Dendritic cell treated with granulocyte-macrophage colony-stimulating factor and Interleukin-4, amounts not matched to agents 40 ng/mL and 50 ng/mL, for 4 days (primary cell): Measurements from ENCODE around the gene DGCR2.

ENCODE experiments used
- H3K27ac Mint-ChIP-seq: one replicate; pipeline ENCODE4 v1.8.0; 2022; ENCODE audit warnings: mild to moderate bottlenecking, mixed read lengths
- H3K27me3 Mint-ChIP-seq: one replicate; pipeline ENCODE4 v1.8.0; 2022; ENCODE audit warnings: mild to moderate bottlenecking, mixed read lengths
- H3K36me3 Mint-ChIP-seq: one replicate; pipeline ENCODE4 v1.8.0; 2022; ENCODE audit warnings: low read depth, mixed read lengths
- H3K4me1 Mint-ChIP-seq: one replicate; pipeline ENCODE4 v1.8.0; 2022; ENCODE audit warnings: low read depth, mixed read lengths
- H3K4me3 Mint-ChIP-seq: one replicate; pipeline ENCODE4 v1.8.0; 2022; ENCODE audit warnings: mild to moderate bottlenecking, moderate library complexity, mixed read lengths
- H3K9me3 Mint-ChIP-seq: one replicate; pipeline ENCODE4 v1.8.0; 2022; ENCODE audit warnings: mixed read lengths
- intact Hi-C: fragments of 100-400 bp; cut with micrococcal nuclease; formaldehyde crosslinking; loops from one replicate; pipeline ENCODE4 v1.15.0; 2022

The DGCR2 gene

DNA sequence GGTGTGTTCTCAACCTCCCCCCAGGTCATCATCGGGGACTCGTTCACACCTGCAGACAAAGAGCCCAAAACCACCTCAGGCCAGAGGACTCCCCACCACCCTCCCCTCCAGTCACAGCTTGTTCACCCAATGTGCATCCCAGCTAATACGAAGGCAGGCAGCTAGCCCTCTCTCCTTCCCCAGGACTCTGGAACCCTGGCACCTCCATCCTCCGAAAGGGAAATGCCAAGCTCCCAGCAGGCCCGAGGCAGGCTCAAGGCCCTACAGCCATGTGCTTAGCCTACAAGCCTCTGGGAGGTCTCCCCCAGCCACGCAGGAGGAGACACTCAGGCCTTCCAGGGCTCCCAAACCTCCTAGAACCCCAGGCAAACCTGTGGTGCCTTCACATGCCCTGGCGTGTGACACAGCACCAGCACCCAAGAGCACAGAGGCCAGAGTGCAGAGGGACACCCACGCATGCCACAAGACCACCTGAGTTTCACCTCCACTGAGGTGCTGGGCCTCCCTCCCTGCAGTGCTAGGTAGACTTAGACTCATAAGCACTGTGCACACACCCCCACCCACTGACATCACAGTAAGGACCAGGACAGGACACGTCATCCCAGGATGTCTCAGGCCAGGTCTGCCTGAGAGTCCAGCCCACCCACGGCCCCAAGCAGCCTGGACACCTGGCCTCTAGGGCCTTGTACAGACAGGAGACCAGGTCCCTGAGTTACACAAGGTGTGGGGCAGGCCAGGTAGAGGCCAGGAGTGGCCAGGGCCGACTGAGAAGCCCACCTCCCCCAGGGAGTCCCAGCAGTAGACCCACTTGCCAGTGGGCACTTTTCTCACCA is 15.4 kb upstream of the DGCR2 start:
- H3K27me3 Mint-ChIP-seq = no peaks in the 10 kb centered on the region
- no peak overlapping the region for H3K27ac Mint-ChIP-seq
- no peak overlapping the region for H3K4me3 Mint-ChIP-seq
- intact Hi-C loops = no loop called here
- H3K9me3 Mint-ChIP-seq = no peaks in the 10 kb centered on the region
- H3K36me3 Mint-ChIP-seq = peaks cover 98% of the 10 kb centered on the region
- H3K4me1 Mint-ChIP-seq = peaks cover 5% of the 10 kb centered on the region

DNA sequence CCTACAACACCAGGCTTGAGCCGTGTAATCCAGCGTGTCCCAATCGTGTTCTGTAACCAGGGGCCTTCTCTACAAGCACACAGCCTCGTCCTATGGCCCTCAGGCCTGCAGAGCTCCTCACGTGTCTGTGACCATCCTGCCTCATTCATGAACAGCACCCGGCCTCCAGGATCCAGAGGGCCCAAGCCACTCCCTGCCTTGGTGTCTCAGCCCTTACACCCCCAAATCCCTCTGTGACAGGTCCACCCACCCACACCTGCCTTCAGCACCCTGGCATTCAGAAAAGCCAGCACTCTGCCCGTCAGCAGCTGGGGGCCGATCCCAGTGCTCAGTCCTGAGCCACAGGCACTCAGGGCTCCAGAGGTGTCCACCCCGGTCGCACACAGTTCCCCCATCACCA is 14.7 kb upstream of the DGCR2 start:
- no peak overlapping the region for H3K4me3 Mint-ChIP-seq
- peaks cover 5% of the 10 kb centered on the region for H3K4me1 Mint-ChIP-seq
- intact Hi-C loops = no loop called here
- H3K36me3 Mint-ChIP-seq = peaks cover 98% of the 10 kb centered on the region
- H3K27me3 Mint-ChIP-seq = no peaks in the 10 kb centered on the region
- no peaks in the 10 kb centered on the region for H3K9me3 Mint-ChIP-seq
- H3K27ac Mint-ChIP-seq = no peak overlapping the region

DNA sequence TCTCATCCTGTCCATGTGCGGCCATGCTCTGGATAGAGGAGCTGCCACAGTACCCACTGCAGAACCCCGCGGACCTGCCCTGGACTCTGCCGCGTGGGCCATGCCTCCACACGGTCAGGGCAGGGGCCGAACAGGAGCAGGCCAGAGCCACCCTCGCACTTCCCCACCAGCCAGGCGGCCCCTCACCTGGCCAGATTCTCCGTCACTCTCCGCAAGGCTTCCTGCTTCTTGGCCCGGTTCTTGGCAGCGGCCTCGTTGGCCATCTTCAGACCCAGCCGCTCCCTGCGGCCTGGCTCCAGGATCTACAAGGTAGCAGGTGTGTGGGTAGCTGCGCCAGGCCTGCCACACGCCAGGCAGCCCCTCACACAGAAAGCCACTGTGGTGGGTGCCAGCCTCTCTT is 12.7 kb upstream of the DGCR2 start:
- Mint-ChIP-seq H3K4me1 (peaks cover 5% of the 10 kb centered on the region), H3K4me3 (no peak overlapping the region), H3K27ac (no peak overlapping the region), H3K27me3 (no peaks in the 10 kb centered on the region), H3K36me3 (peaks cover 86% of the 10 kb centered on the region), H3K9me3 (no peaks in the 10 kb centered on the region)
- intact Hi-C loops = no loop called here

DNA sequence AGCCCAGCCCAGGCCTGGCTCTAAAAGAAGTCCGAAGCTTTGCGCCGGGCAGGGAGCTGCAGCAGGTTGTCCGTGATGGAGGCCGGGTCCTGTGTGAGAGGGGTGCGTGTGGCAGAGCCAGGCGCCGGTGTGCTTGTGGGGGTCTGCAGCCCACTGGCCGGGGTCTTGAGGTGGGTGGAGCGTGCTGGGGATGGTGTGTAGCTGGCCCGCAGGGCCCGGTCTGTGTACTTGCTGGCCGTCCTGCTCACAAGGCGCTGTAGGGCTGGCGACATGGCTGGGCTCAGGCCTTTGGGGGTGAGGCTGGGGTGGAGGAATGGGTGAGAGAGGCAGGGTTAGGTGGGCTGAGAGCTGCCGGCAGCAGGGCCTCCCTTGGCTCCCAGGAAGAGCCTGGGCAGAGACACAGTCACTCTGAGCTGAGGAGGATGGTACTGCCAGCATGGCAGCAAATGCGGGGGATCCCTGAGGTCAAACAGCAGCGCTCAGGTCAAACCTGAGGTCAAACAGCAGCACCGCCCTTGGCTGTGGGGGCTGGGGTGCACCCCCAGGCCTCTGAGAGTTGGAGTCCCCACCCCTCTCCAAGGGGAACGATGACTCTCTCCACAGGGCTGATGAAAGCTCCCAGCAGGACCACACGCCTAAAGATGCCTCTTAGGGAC is 12.1 kb upstream of the DGCR2 start:
- H3K27me3 Mint-ChIP-seq = no peaks in the 10 kb centered on the region
- H3K9me3 Mint-ChIP-seq = no peaks in the 10 kb centered on the region
- peaks cover 5% of the 10 kb centered on the region for H3K4me1 Mint-ChIP-seq
- H3K4me3 Mint-ChIP-seq = no peak overlapping the region
- H3K27ac Mint-ChIP-seq = no peak overlapping the region
- H3K36me3 Mint-ChIP-seq = peaks cover 81% of the 10 kb centered on the region
- intact Hi-C loops = no loop called here

DNA sequence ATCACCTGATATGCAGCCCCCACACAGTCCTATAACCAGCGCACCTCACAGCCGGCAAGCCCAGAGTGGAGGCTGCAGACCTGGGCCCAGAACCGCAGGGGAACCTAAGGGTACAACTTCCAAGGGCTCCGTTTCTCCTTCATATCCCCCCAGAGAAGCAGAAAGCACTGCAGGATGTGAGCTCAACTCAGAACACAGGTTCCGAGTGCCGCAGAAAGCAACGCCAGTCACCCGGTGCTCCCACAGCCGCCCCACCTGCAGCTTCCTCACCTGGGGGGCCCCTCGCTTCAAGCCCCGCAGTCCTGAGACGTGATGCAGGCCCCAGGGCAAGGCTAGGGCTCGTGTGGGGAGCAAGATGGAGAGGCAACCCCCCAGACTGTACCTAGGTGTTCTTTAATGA is 11.3 kb upstream of the DGCR2 start:
- H3K4me3 Mint-ChIP-seq = no peak overlapping the region
- H3K4me1 Mint-ChIP-seq = peaks cover 5% of the 10 kb centered on the region
- H3K36me3 Mint-ChIP-seq = peaks cover 73% of the 10 kb centered on the region
- no peaks in the 10 kb centered on the region for H3K9me3 Mint-ChIP-seq
- no peaks in the 10 kb centered on the region for H3K27me3 Mint-ChIP-seq
- intact Hi-C loops = no loop called here
- H3K27ac Mint-ChIP-seq = no peak overlapping the region

DNA sequence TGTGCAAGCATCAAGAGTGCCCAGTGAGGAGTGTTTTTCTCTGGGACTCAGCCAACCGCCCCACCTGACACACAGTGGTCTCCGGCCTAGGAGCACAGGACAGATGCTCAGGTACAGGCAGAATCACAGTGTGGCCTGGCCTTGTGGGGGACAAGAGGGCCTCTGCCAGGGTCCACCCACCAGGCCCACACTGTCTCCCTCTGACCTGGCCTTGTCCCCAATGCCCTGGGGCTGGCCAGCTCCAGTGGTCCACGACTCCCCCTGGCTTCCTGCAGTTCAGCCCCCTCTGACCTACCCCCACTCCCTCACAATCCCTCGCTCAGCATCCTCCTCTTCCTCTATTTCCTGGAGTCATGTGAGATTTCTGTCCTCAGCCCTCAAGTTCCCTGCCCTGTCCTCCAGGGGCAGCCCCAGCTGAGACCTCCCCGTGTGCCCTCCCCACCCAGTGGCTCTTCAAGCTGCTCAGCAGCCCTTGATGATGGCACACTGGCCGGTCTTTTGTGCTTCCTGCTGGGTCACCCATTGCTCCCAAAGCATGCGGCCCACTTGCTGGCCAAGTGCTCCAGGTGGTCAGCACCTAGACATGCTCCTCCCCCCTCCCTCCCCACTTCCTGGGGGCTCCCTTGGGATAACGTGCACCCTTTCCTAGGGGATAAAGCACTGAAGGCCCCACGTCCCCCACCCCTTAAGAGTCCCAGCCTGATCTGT is 10.6 kb upstream of the DGCR2 start:
- H3K36me3 Mint-ChIP-seq = peaks cover 66% of the 10 kb centered on the region

DNA sequence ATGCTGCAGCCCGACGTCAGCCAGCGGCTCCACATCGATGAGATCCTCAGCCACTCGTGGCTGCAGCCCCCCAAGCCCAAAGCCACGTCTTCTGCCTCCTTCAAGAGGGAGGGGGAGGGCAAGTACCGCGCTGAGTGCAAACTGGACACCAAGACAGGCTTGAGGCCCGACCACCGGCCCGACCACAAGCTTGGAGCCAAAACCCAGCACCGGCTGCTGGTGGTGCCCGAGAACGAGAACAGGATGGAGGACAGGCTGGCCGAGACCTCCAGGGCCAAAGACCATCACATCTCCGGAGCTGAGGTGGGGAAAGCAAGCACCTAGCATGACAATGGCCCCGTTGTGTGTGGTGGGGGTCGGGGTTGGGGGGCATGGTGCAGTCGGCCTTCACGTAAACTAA is 9.9 kb upstream of the DGCR2 start:
- Mint-ChIP-seq H3K4me3 (no peak overlapping the region), H3K4me1 (peaks cover 5% of the 10 kb centered on the region), H3K9me3 (no peaks in the 10 kb centered on the region), H3K27ac (no peak overlapping the region), H3K36me3 (peaks cover 59% of the 10 kb centered on the region), H3K27me3 (no peaks in the 10 kb centered on the region)
- intact Hi-C loops = no loop called here

More for the DNA sequence above, 10.6 kb upstream of the DGCR2 start:
- Mint-ChIP-seq H3K9me3 (no peaks in the 10 kb centered on the region), H3K4me3 (no peak overlapping the region), H3K27me3 (no peaks in the 10 kb centered on the region), H3K4me1 (peaks cover 5% of the 10 kb centered on the region), H3K27ac (no peak overlapping the region)
- intact Hi-C loops = no loop called here

DNA sequence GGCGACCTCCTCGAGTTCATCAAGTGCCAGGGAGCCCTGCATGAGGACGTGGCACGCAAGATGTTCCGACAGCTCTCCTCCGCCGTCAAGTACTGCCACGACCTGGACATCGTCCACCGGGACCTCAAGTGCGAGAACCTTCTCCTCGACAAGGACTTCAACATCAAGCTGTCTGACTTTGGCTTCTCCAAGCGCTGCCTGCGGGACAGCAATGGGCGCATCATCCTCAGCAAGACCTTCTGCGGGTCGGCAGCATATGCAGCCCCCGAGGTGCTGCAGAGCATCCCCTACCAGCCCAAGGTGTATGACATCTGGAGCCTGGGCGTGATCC is 9.4 kb upstream of the DGCR2 start:
- H3K4me3 Mint-ChIP-seq = no peak overlapping the region
- H3K27ac Mint-ChIP-seq = no peak overlapping the region
- H3K9me3 Mint-ChIP-seq = no peaks in the 10 kb centered on the region
- intact Hi-C loops = no loop called here
- peaks cover 54% of the 10 kb centered on the region for H3K36me3 Mint-ChIP-seq
- no peaks in the 10 kb centered on the region for H3K27me3 Mint-ChIP-seq
- H3K4me1 Mint-ChIP-seq = peaks cover 5% of the 10 kb centered on the region

DNA sequence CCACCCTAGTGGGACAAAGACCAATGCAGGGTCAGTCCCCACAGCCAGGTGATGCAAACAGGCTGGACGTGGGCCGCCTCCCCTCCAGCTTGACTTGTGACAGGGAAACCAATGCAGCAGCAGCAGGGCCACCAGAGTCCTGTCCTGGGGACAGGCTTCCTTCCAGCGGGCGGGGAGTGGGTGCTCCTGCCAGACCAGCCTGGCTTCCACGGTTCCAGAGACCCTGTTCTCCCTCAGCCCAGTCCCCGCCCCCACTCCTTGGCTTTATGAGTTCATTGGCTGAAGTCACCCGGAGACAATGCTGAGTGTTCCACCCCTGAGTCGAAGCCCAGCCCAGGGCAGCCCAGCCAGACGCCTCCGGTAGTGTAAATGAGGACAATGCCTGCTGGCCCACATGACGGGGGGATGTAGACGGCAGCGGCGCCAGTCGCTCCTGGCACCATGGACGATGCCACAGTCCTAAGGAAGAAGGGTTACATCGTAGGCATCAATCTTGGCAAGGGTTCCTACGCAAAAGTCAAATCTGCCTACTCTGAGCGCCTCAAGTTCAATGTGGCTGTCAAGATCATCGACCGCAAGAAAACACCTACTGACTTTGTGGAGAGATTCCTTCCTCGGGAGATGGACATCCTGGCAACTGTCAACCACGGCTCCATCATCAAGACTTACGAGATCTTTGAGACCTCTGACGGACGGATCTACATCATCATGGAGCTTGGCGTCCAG is 8.9 kb upstream of the DGCR2 start, which contains the start of gene TSSK2:
Gene TSSK2, plus strand, starts transcription at position 350 of the 726 bp plus-strand sequence. Its CDS starts 92 bp downstream, at position 442.
- H3K4me1 Mint-ChIP-seq = peaks cover 5% of the 10 kb centered on the region
- H3K4me3 Mint-ChIP-seq = no peak within 1 kb of the TSS
- no peaks in the 10 kb centered on the region for H3K27me3 Mint-ChIP-seq
- peaks cover 49% of the 10 kb centered on the region for H3K36me3 Mint-ChIP-seq
- H3K9me3 Mint-ChIP-seq = no peaks in the 10 kb centered on the region
- no peak within 1 kb of the TSS for H3K27ac Mint-ChIP-seq
- intact Hi-C loops = no loop called here

DNA sequence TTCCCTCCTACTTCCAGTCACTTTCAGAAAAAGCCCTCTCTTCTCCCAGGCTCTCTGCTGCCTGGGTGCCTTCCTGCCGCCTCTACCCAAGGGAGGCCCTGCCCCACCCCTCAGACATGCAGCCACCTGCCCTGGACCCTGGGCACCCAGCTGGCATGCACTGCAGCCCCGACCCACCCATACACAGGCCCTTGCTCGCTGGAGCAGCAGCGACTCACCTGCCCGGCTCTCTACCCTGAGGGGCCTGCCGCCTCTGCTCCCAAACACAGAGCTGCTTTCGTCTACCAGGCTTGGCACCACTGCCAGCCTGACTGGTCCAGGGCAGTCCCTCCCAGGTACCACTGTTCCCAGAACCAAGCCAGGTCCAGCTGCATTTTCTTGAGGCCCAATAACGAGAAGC is 7.7 kb upstream of the DGCR2 start:
- H3K9me3 Mint-ChIP-seq = no peaks in the 10 kb centered on the region
- H3K4me1 Mint-ChIP-seq = peaks cover 5% of the 10 kb centered on the region
- H3K27ac Mint-ChIP-seq = no peak overlapping the region
- H3K27me3 Mint-ChIP-seq = no peaks in the 10 kb centered on the region
- no peak overlapping the region for H3K4me3 Mint-ChIP-seq
- intact Hi-C loops = no loop called here
- peaks cover 38% of the 10 kb centered on the region for H3K36me3 Mint-ChIP-seq

DNA sequence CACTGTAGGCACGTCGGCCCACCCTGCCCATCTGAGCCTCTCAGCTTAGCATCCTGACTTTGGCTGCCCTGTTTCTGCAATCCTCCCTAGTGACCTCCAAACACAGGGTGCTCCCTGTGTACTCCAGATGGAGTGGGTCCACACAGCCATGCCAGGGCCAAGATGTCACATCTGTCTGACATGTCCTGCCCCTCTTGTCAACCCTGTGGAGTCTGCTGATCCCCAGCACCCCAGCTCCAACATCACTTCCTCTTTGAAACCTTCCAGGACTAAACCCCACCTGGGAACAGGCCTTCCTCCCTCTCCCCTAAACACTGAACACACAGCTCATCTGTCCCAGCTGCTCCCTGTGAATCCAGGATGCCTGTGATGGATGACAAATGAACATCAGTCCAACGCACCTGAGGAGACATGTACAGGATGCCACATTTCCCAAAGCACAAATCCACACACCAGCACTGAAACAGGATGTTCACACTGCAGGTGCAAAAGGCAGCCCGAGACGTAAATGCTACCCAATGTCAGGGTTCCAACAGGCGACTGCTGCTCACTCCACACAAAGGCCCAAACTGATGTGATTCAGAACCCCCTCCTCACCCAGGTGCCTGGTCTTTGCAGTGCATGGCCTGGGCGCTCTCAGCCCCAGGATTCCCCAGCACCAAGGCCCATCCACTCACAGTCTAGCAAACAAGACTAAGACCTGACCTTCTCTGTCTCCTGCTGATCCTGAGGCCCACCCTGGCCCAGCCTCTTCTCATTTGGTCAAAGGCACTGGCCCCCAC is 6.9 kb upstream of the DGCR2 start:
- H3K27me3 Mint-ChIP-seq = no peaks in the 10 kb centered on the region
- no peaks in the 10 kb centered on the region for H3K9me3 Mint-ChIP-seq
- H3K27ac Mint-ChIP-seq = no peak overlapping the region
- H3K4me3 Mint-ChIP-seq = no peak overlapping the region
- intact Hi-C loops = no loop called here
- H3K4me1 Mint-ChIP-seq = peaks cover 5% of the 10 kb centered on the region
- H3K36me3 Mint-ChIP-seq = peaks cover 31% of the 10 kb centered on the region

DNA sequence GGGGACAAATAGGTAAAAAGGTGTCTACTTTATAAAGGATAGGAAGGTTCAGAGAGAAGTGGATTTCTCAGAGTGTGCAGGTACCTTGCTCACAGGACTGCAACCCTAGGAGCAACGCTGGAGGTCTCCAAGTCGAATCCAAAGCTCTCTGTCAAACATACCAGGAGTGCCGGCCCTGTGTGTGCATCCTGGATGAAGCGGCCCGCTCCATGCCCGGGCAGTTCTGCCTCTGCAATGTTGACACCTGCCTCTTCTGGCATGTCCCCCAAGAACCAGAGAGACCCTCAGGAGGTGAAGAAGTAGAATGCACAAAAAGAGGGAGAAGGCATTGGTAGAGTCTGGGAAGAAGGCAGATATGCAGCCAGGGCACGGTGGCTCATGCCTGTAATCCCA is 5.8 kb upstream of the DGCR2 start:
- H3K36me3 Mint-ChIP-seq = peaks cover 20% of the 10 kb centered on the region
- H3K9me3 Mint-ChIP-seq = no peaks in the 10 kb centered on the region
- intact Hi-C loops = no loop called here
- H3K27me3 Mint-ChIP-seq = peaks cover 1% of the 10 kb centered on the region
- H3K4me1 Mint-ChIP-seq = peaks cover 6% of the 10 kb centered on the region
- H3K27ac Mint-ChIP-seq = no peak overlapping the region
- H3K4me3 Mint-ChIP-seq = no peak overlapping the region

DNA sequence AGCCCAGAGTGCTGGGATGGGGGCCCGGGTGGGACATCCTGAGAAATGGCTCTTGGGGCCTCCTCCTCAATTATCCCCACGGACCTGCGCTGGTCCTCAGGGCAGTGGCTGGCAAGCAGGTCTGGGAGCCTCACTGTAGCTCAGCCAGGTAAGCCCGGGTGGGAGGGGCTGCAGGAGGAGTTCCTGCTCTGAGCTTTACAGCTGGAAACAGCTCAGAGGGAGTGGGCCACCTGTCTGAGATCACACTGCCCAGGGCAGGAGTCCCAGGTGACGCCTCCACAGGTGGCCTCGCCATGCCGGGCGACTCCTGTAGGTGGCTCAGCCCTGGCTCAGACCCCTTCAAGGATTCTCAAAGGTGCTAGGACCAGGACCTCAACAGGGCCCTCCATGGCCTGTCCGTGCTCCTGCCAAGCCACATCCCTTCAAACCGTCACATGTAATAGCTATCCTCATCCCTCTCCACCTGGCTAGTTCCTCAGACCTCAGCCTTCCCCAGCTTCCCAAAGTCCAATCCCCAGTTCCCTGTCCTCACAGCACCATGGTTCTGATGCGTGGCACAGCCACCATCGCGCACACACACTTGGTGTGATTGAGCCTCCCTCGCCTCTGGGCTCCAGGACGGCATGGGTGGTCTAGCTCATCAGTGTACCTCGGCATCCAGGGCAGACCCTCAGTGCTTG is 5.3 kb upstream of the DGCR2 start:
- intact Hi-C loops = no loop called here
- no peaks in the 10 kb centered on the region for H3K9me3 Mint-ChIP-seq
- peaks cover 17% of the 10 kb centered on the region for H3K36me3 Mint-ChIP-seq
- H3K4me3 Mint-ChIP-seq = no peak overlapping the region
- peaks cover 9% of the 10 kb centered on the region for H3K4me1 Mint-ChIP-seq
- no peak overlapping the region for H3K27ac Mint-ChIP-seq
- H3K27me3 Mint-ChIP-seq = peaks cover 2% of the 10 kb centered on the region
